ENCODE measurements around the gene PRMT2.
"Not testable (repeated sequence)": the region's sequence is repeated elsewhere in the genome, so short reads cannot be mapped to it uniquely, and the experiment has no call there.

PRMT2 gene

GRCh38 chr21:46675595-46676280 lies 40.3 kb downstream of the PRMT2 start:
- DNase-seq: no peak

- not testable (repeated sequence) for DNase-seq
Observed at GRCh38 chr21:46676542-46676941, 41.1 kb downstream of the PRMT2 start.

- not testable (repeated sequence) for DNase-seq
Observed at GRCh38 chr21:46681593-46681992, 46.1 kb downstream of the PRMT2 start.

- DNase-seq: not testable (repeated sequence)
Observed at GRCh38 chr21:46698652-46699051, 63.2 kb downstream of the PRMT2 start.

GRCh38 chr21:46699104-46699503 lies 63.6 kb downstream of the PRMT2 start:
- DNase-seq: not testable (repeated sequence)
